WTC11 (cell line): Measurements from ENCODE around the gene NUP93. TPM values are rescaled to one million over a fixed set of nuclear protein-coding genes. Genes with fewer than 3 reads are reported as not detected.

ENCODE experiments used
- ATAC-seq: fragments of 200-7000 bp; cut with Tn5 transposase; 2 replicates; pipeline ENCODE4 v1.10.0; 2021; ENCODE audit warnings: mild to moderate bottlenecking, moderate library complexity
- CTCF ChIA-PET: fragments of 300-600 bp; sonication (Branson Sonifier 250); formaldehyde crosslinking; loops from one replicate; lab custom pipeline; 2021; ENCODE audit warnings: antibody characterized with exemption; lab: Charles Lee
- POLR2A ChIA-PET: fragments of 350-600 bp; sonication (Branson Sonifier 250); formaldehyde crosslinking; loops from one replicate; lab custom pipeline; 2021; ENCODE audit warnings: antibody characterized with exemption; lab: Charles Lee
- DNase-seq: peaks from one replicate; pipeline ENCODE4 v3.0.0; 2021; ENCODE audit warnings: low spot score
- H3K27ac Mint-ChIP-seq: 2 replicates; pipeline ENCODE4 v1.8.0; 2021; ENCODE audit warnings: mixed read lengths
- H3K27me3 Mint-ChIP-seq: 2 replicates; pipeline ENCODE4 v1.8.0; 2021; ENCODE audit warnings: low read depth, mild to moderate bottlenecking, moderate library complexity, mixed read lengths
- H3K36me3 Mint-ChIP-seq: 2 replicates; pipeline ENCODE4 v1.8.0; 2021; ENCODE audit warnings: mixed read lengths
- H3K4me1 Mint-ChIP-seq: 2 replicates; pipeline ENCODE4 v1.8.0; 2022; ENCODE audit warnings: mixed read lengths
- H3K4me3 Mint-ChIP-seq: 2 replicates; pipeline ENCODE4 v1.8.0; 2021; ENCODE audit warnings: mild to moderate bottlenecking, moderate library complexity, mixed read lengths
- H3K9me3 Mint-ChIP-seq: 2 replicates; pipeline ENCODE4 v1.8.0; 2021; ENCODE audit warnings: mixed read lengths
- ATF1 ChIP-seq: sonication (generic); formaldehyde crosslinking; IDR thresholded peaks from 2 replicates; pipeline ENCODE4 v1.8.1; 2023; ENCODE audit warnings: mild to moderate bottlenecking, moderate library complexity, missing genetic modification reagents
- CBFB ChIP-seq: sonication (generic); formaldehyde crosslinking; IDR thresholded peaks from 2 replicates; pipeline ENCODE4 v1.8.1; 2022; ENCODE audit warnings: mild to moderate bottlenecking, low read depth, missing genetic modification reagents
- EMX1 ChIP-seq: fragments of 250-450 bp; sonication (Bioruptor Pico); IDR thresholded peaks from 2 replicates; pipeline ENCODE4 v1.8.0; 2021; ENCODE audit warnings: mild to moderate bottlenecking
- FOXK1 ChIP-seq: sonication (generic); formaldehyde crosslinking; IDR thresholded peaks from 2 replicates; pipeline ENCODE4 v1.8.0; 2022; ENCODE audit warnings: mild to moderate bottlenecking, moderate library complexity, missing genetic modification reagents
- GABPB1 ChIP-seq: sonication (generic); formaldehyde crosslinking; IDR thresholded peaks from 2 replicates; pipeline ENCODE4 v1.8.1; 2023; ENCODE audit warnings: mild to moderate bottlenecking, missing genetic modification reagents
- IRF2 ChIP-seq: sonication (generic); formaldehyde crosslinking; IDR thresholded peaks from 2 replicates; pipeline ENCODE4 v1.8.0; 2022; ENCODE audit warnings: low read depth, missing genetic modification reagents, borderline replicate concordance
- KAT7 ChIP-seq: sonication (generic); formaldehyde crosslinking; IDR thresholded peaks from 2 replicates; pipeline ENCODE4 v1.8.1; 2023; ENCODE audit warnings: missing genetic modification reagents, mild to moderate bottlenecking, borderline replicate concordance
- MXD4 ChIP-seq: fragments of 250-450 bp; sonication (Bioruptor Pico); IDR thresholded peaks from 2 replicates; pipeline ENCODE4 v1.8.0; 2021; ENCODE audit warnings: mild to moderate bottlenecking, moderate library complexity, borderline replicate concordance
- NFE2L1 ChIP-seq: sonication (generic); formaldehyde crosslinking; IDR thresholded peaks from 2 replicates; pipeline ENCODE4 v1.8.1; 2023; ENCODE audit warnings: missing genetic modification reagents
- NR3C1 ChIP-seq: sonication (generic); formaldehyde crosslinking; conservative IDR thresholded peaks from 2 replicates; pipeline ENCODE4 v1.8.1; 2023; ENCODE audit warnings: low read depth, mild to moderate bottlenecking, missing genetic modification reagents
- SOX15 ChIP-seq: fragments of 250-450 bp; sonication (Bioruptor Pico); IDR thresholded peaks from 2 replicates; pipeline ENCODE4 v1.9.0; 2021; ENCODE audit warnings: mild to moderate bottlenecking
- SP1 ChIP-seq: sonication (generic); formaldehyde crosslinking; conservative IDR thresholded peaks from 2 replicates; pipeline ENCODE4 v1.8.1; 2022; ENCODE audit warnings: missing genetic modification reagents
- TEAD4 ChIP-seq: sonication (generic); formaldehyde crosslinking; IDR thresholded peaks from 2 replicates; pipeline ENCODE4 v1.8.0; 2022; ENCODE audit warnings: mild to moderate bottlenecking, missing genetic modification reagents
- ZNF138 ChIP-seq: sonication (generic); formaldehyde crosslinking; conservative IDR thresholded peaks from 2 replicates; pipeline ENCODE4 v1.8.1; 2022; ENCODE audit warnings: mild to moderate bottlenecking, moderate library complexity, missing genetic modification reagents
- ZNF423 ChIP-seq: fragments of 250-450 bp; sonication (Bioruptor Pico); IDR thresholded peaks from 2 replicates; pipeline ENCODE4 v2.1.2; 2022; ENCODE audit warnings: mild to moderate bottlenecking, moderate library complexity
- total RNA-seq: library from RNA; stranded (reverse); gene quantifications from 3 replicates; pipeline ENCODE4 v1.2.3, GENCODE V29; 2021
- TF ChIP-seq, protein P1 (sequence below): sonication (generic); formaldehyde crosslinking; IDR thresholded peaks from 2 replicates; pipeline ENCODE4 v1.8.0; 2023; ENCODE audit warnings: missing genetic modification reagents
- TF ChIP-seq, protein P2 (sequence below): fragments of 250-450 bp; sonication (Bioruptor Pico); IDR thresholded peaks from 2 replicates; pipeline ENCODE4 v1.9.0; 2021; ENCODE audit warnings: moderate library complexity, mild to moderate bottlenecking, inconsistent platforms, borderline replicate concordance
- TF ChIP-seq, protein P3 (sequence below): fragments of 200-600 bp; IDR thresholded peaks from 2 replicates; pipeline ENCODE4 v1.8.0; 2022; ENCODE audit warnings: antibody characterized with exemption
- TF ChIP-seq, protein P4 (sequence below): sonication (generic); formaldehyde crosslinking; IDR thresholded peaks from 2 replicates; pipeline ENCODE4 v1.8.1; 2023; ENCODE audit warnings: mild to moderate bottlenecking, missing genetic modification reagents, moderate library complexity
- TF ChIP-seq, protein P5 (sequence below): sonication (generic); formaldehyde crosslinking; IDR thresholded peaks from 2 replicates; pipeline ENCODE4 v1.8.1; 2022; ENCODE audit warnings: low read depth, missing genetic modification reagents, borderline replicate concordance
- TF ChIP-seq, protein P6 (sequence below): fragments of 250-450 bp; sonication (Bioruptor Pico); IDR thresholded peaks from 2 replicates; pipeline ENCODE4 v1.9.0; 2021; ENCODE audit warnings: mild to moderate bottlenecking
- TF ChIP-seq, protein P7 (sequence below): fragments of 250-450 bp; sonication (Bioruptor Pico); IDR thresholded peaks from 2 replicates; pipeline ENCODE4 v1.9.0; 2021; ENCODE audit warnings: mild to moderate bottlenecking, borderline replicate concordance
- TF ChIP-seq, protein P8 (sequence below): sonication (generic); formaldehyde crosslinking; IDR thresholded peaks from 2 replicates; pipeline ENCODE4 v1.8.0; 2022; ENCODE audit warnings: mild to moderate bottlenecking, missing genetic modification reagents

The NUP93 gene
- total RNA-seq, 1 experiment from 2014 or later = 185 TPM

DNA sequence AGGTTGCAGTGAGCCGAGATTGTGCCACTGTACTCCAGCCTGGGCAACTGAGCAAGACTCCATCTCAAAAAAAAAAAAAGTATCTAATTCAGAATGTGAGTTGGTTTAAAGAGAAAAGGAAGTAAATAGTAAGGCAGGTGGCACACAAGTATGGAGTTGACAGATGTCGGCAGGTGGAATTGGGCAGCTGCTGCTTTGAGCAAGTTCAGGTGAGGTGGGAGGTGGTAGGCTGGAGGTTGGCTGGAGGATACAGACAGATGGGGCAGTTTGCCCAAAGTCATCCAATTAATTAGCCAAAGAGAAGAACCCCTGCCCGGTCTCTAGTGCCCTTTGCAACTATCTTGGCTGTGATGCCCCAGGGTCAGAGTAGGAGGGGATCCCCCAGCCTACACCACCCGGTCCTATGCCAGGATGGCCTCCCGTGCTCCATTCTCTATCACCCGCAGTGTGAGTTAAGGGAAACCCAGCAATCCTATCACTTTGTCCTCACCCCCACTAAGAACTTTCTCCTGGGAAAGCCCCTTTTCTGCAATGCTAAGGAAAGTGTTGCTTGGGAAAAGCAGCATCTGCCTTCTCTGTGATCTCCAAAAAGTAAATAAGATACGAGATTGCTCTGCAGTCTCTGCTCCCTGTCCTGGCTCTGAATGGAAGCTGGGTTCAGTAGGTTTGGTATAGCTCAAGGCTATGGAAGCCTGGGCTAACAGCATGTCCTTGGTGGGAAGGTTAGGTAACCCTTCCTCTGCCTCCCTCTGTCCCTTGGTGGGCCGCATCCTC is 167.3 kb downstream of the NUP93 start:
- POLR2A ChIA-PET = no interaction called here
- TF ChIP-seq FOXK1 (no peak), NFE2L1 (CRISPR knock-in tag) (no peak), SP1 (CRISPR knock-in tag) (no peak), IRF2 (no peak), EMX1 (CRISPR knock-in tag) (no peak), ATF1 (CRISPR knock-in tag) (no peak), KAT7 (CRISPR knock-in tag) (no peak), CBFB (no peak), NR3C1 (CRISPR knock-in tag) (no peak), MXD4 (CRISPR knock-in tag) (no peak)
- TF ChIP-seq, protein P1, sequence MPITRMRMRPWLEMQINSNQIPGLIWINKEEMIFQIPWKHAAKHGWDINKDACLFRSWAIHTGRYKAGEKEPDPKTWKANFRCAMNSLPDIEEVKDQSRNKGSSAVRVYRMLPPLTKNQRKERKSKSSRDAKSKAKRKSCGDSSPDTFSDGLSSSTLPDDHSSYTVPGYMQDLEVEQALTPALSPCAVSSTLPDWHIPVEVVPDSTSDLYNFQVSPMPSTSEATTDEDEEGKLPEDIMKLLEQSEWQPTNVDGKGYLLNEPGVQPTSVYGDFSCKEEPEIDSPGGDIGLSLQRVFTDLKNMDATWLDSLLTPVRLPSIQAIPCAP (CRISPR knock-in tag) = no peak
- TF ChIP-seq, protein P2, sequence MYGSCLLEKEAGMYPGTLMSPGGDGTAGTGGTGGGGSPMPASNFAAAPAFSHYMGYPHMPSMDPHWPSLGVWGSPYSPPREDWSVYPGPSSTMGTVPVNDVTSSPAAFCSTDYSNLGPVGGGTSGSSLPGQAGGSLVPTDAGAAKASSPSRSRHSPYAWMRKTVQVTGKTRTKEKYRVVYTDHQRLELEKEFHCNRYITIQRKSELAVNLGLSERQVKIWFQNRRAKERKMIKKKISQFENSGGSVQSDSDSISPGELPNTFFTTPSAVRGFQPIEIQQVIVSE (CRISPR knock-in tag) = no peak
- TF ChIP-seq, protein P3, sequence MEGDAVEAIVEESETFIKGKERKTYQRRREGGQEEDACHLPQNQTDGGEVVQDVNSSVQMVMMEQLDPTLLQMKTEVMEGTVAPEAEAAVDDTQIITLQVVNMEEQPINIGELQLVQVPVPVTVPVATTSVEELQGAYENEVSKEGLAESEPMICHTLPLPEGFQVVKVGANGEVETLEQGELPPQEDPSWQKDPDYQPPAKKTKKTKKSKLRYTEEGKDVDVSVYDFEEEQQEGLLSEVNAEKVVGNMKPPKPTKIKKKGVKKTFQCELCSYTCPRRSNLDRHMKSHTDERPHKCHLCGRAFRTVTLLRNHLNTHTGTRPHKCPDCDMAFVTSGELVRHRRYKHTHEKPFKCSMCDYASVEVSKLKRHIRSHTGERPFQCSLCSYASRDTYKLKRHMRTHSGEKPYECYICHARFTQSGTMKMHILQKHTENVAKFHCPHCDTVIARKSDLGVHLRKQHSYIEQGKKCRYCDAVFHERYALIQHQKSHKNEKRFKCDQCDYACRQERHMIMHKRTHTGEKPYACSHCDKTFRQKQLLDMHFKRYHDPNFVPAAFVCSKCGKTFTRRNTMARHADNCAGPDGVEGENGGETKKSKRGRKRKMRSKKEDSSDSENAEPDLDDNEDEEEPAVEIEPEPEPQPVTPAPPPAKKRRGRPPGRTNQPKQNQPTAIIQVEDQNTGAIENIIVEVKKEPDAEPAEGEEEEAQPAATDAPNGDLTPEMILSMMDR = no peak
- TF ChIP-seq, protein P4, sequence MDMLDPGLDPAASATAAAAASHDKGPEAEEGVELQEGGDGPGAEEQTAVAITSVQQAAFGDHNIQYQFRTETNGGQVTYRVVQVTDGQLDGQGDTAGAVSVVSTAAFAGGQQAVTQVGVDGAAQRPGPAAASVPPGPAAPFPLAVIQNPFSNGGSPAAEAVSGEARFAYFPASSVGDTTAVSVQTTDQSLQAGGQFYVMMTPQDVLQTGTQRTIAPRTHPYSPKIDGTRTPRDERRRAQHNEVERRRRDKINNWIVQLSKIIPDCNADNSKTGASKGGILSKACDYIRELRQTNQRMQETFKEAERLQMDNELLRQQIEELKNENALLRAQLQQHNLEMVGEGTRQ (CRISPR knock-in tag) = no peak
- Mint-ChIP-seq H3K4me3 (no peak overlapping the region), H3K27ac (no peak overlapping the region), H3K4me1 (no peaks in the 10 kb centered on the region), H3K36me3 (no peaks in the 10 kb centered on the region), H3K27me3 (no peaks in the 10 kb centered on the region), H3K9me3 (no peaks in the 10 kb centered on the region)
- DNase-seq = no peak
- CTCF ChIA-PET = interaction anchor here (1.3 kb wide), 1 partner anchor 18 kb away, joined by 3 read pairs; no protein-coding TSS in a partner anchor
- ATAC-seq = no peak

DNA sequence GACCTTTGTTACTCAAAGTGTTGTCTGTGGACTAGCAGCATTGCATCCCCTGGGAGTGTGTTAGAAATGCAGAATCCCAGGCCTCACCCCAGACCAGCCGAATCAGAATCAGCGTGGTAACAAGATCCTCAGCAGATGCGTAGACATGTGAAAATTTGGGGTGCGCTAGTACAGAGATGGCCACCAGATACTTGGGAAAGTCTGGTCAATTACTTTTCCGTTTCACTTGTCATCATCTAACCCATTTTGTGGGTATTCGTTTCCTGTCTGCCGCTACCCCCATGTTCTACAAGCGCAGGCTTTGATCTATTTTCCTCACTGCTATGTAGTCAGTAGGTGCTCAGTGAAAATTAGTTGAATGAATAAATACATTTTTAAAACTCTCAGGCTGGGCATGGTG is 168.9 kb downstream of the NUP93 start:
- ATAC-seq (no peak), DNase-seq (no peak)
- ChIA-PET CTCF (no interaction called here), POLR2A (no interaction called here)
- Mint-ChIP-seq H3K36me3 (no peaks in the 10 kb centered on the region), H3K27me3 (no peaks in the 10 kb centered on the region), H3K9me3 (no peaks in the 10 kb centered on the region), H3K4me1 (no peaks in the 10 kb centered on the region), H3K4me3 (no peak overlapping the region), H3K27ac (no peak overlapping the region)
- TF ChIP-seq GABPB1 (no peak), ZNF138 (CRISPR knock-in tag) (no peak), SOX15 (CRISPR knock-in tag) (no peak), TEAD4 (CRISPR knock-in tag) (no peak), ZNF423 (CRISPR knock-in tag) (no peak)
- TF ChIP-seq, protein P5, sequence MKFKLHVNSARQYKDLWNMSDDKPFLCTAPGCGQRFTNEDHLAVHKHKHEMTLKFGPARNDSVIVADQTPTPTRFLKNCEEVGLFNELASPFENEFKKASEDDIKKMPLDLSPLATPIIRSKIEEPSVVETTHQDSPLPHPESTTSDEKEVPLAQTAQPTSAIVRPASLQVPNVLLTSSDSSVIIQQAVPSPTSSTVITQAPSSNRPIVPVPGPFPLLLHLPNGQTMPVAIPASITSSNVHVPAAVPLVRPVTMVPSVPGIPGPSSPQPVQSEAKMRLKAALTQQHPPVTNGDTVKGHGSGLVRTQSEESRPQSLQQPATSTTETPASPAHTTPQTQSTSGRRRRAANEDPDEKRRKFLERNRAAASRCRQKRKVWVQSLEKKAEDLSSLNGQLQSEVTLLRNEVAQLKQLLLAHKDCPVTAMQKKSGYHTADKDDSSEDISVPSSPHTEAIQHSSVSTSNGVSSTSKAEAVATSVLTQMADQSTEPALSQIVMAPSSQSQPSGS (CRISPR knock-in tag) = no peak
- TF ChIP-seq, protein P6, sequence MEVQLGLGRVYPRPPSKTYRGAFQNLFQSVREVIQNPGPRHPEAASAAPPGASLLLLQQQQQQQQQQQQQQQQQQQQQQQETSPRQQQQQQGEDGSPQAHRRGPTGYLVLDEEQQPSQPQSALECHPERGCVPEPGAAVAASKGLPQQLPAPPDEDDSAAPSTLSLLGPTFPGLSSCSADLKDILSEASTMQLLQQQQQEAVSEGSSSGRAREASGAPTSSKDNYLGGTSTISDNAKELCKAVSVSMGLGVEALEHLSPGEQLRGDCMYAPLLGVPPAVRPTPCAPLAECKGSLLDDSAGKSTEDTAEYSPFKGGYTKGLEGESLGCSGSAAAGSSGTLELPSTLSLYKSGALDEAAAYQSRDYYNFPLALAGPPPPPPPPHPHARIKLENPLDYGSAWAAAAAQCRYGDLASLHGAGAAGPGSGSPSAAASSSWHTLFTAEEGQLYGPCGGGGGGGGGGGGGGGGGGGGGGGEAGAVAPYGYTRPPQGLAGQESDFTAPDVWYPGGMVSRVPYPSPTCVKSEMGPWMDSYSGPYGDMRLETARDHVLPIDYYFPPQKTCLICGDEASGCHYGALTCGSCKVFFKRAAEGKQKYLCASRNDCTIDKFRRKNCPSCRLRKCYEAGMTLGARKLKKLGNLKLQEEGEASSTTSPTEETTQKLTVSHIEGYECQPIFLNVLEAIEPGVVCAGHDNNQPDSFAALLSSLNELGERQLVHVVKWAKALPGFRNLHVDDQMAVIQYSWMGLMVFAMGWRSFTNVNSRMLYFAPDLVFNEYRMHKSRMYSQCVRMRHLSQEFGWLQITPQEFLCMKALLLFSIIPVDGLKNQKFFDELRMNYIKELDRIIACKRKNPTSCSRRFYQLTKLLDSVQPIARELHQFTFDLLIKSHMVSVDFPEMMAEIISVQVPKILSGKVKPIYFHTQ = no peak
- TF ChIP-seq, protein P7, sequence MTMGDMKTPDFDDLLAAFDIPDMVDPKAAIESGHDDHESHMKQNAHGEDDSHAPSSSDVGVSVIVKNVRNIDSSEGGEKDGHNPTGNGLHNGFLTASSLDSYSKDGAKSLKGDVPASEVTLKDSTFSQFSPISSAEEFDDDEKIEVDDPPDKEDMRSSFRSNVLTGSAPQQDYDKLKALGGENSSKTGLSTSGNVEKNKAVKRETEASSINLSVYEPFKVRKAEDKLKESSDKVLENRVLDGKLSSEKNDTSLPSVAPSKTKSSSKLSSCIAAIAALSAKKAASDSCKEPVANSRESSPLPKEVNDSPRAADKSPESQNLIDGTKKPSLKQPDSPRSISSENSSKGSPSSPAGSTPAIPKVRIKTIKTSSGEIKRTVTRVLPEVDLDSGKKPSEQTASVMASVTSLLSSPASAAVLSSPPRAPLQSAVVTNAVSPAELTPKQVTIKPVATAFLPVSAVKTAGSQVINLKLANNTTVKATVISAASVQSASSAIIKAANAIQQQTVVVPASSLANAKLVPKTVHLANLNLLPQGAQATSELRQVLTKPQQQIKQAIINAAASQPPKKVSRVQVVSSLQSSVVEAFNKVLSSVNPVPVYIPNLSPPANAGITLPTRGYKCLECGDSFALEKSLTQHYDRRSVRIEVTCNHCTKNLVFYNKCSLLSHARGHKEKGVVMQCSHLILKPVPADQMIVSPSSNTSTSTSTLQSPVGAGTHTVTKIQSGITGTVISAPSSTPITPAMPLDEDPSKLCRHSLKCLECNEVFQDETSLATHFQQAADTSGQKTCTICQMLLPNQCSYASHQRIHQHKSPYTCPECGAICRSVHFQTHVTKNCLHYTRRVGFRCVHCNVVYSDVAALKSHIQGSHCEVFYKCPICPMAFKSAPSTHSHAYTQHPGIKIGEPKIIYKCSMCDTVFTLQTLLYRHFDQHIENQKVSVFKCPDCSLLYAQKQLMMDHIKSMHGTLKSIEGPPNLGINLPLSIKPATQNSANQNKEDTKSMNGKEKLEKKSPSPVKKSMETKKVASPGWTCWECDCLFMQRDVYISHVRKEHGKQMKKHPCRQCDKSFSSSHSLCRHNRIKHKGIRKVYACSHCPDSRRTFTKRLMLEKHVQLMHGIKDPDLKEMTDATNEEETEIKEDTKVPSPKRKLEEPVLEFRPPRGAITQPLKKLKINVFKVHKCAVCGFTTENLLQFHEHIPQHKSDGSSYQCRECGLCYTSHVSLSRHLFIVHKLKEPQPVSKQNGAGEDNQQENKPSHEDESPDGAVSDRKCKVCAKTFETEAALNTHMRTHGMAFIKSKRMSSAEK (CRISPR knock-in tag) = no peak
- TF ChIP-seq, protein P8, sequence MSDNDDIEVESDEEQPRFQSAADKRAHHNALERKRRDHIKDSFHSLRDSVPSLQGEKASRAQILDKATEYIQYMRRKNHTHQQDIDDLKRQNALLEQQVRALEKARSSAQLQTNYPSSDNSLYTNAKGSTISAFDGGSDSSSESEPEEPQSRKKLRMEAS (CRISPR knock-in tag) = no peak
